Type B pancreatic cell (in vitro differentiated cells): ENCODE measurements around the gene FBXW4. TPM values are rescaled to one million over a fixed set of nuclear protein-coding genes. Genes with fewer than 3 reads are reported as not detected.
"Not testable (repeated sequence)": the region's sequence is repeated elsewhere in the genome, so short reads cannot be mapped to it uniquely, and the experiment has no call there.

ENCODE experiments used
- DNase-seq: peaks from one replicate; pipeline ENCODE4 v3.0.0; 2021; ENCODE audit warnings: mixed read lengths; ENCODE audit not compliant: unreplicated experiment; ENCODE audit errors: extremely low spot score
- H3K27ac Mint-ChIP-seq: 2 replicates; pipeline ENCODE4 v1.8.0; 2021; ENCODE audit warnings: mild to moderate bottlenecking, mixed read lengths
- H3K27me3 Mint-ChIP-seq: 2 replicates; pipeline ENCODE4 v1.8.0; 2021; ENCODE audit warnings: mixed read lengths
- H3K36me3 Mint-ChIP-seq: 2 replicates; pipeline ENCODE4 v1.8.0; 2021; ENCODE audit warnings: mixed read lengths
- H3K4me1 Mint-ChIP-seq: one replicate; pipeline ENCODE4 v1.8.0; 2021; ENCODE audit warnings: mixed read lengths; ENCODE audit not compliant: unreplicated experiment
- H3K4me3 Mint-ChIP-seq: 2 replicates; pipeline ENCODE4 v1.8.0; 2021; ENCODE audit warnings: mild to moderate bottlenecking, mixed read lengths
- H3K9me3 Mint-ChIP-seq: 2 replicates; pipeline ENCODE4 v1.8.0; 2021; ENCODE audit warnings: mixed read lengths
- total RNA-seq: library from RNA; stranded (reverse); gene quantifications from 2 replicates; pipeline ENCODE4 v1.2.1, GENCODE V29; 2021; ENCODE audit warnings: low replicate concordance
- TF ChIP-seq, protein P1 (sequence below): fragments of 200-600 bp; sonication (generic); conservative IDR thresholded peaks from 2 replicates; pipeline ENCODE4 v1.5.0; 2021; ENCODE audit warnings: antibody characterized with exemption, mild to moderate bottlenecking

Gene FBXW4
- total RNA-seq, 1 donor from 2014 or later: 43.7 TPM

DNA sequence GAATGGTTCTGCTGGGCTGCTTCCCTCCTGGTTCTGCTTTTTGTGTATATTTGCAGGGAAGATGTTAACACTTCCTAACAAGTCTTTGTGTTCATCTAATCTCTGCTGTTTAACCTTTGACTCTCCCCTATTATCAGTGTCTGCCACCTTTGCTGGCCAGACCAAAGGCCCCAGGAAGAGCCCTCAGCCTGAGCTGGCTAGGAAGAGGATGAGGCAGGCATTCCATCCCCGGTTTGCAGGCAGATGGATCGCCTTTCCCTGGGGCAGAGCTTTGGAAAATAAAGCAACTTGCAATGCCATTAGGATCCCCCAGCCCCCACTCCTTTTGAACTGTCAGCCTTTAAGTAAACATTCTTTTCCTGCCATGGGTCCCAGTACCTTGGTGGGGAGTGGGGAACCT, 87.8 kb downstream of the FBXW4 start:
- Mint-ChIP-seq H3K27me3 (no peaks in the 10 kb centered on the region), H3K9me3 (no peaks in the 10 kb centered on the region)
- TF ChIP-seq, protein P1, sequence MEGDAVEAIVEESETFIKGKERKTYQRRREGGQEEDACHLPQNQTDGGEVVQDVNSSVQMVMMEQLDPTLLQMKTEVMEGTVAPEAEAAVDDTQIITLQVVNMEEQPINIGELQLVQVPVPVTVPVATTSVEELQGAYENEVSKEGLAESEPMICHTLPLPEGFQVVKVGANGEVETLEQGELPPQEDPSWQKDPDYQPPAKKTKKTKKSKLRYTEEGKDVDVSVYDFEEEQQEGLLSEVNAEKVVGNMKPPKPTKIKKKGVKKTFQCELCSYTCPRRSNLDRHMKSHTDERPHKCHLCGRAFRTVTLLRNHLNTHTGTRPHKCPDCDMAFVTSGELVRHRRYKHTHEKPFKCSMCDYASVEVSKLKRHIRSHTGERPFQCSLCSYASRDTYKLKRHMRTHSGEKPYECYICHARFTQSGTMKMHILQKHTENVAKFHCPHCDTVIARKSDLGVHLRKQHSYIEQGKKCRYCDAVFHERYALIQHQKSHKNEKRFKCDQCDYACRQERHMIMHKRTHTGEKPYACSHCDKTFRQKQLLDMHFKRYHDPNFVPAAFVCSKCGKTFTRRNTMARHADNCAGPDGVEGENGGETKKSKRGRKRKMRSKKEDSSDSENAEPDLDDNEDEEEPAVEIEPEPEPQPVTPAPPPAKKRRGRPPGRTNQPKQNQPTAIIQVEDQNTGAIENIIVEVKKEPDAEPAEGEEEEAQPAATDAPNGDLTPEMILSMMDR: no peak

GRCh38 chr10:101602761-101603398, 92.1 kb downstream of the FBXW4 start:
- DNase-seq: peak; percentile 82
- Mint-ChIP-seq H3K9me3 (no peaks in the 10 kb centered on the region), H3K4me3 (no peak overlapping the region), H3K36me3 (peaks cover 4% of the 10 kb centered on the region), H3K27me3 (no peaks in the 10 kb centered on the region), H3K27ac (no peak overlapping the region), H3K4me1 (no peaks in the 10 kb centered on the region)
- TF ChIP-seq, protein P1: peak; percentile 97

More for the DNA sequence above, 87.8 kb downstream of the FBXW4 start:
- DNase-seq: no peak
- Mint-ChIP-seq H3K4me1 (no peaks in the 10 kb centered on the region), H3K36me3 (peaks cover 4% of the 10 kb centered on the region), H3K4me3 (no peak overlapping the region), H3K27ac (no peak overlapping the region)

DNA sequence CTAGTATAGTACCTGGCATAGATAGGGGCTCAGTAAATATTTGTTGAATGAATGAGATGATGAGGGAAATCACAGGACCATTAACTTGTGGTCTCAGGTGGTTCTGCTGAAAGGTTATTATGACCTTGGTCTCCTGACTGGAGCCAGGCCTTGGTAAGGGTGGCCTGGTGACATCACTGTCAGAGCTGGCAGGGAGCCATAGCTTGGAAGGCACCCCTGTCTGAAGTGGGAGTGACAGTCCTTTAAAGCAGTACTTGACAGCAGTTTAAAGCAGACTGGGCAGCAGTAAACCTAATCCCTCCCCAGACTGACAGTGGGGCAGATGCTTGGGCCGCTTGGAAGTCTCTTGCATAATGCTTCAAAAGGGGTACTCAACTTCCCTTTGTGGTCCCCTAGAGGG, 93.4 kb downstream of the FBXW4 start:
- no peaks in the 10 kb centered on the region for H3K27me3 Mint-ChIP-seq
- no peak overlapping the region for H3K27ac Mint-ChIP-seq
- no peak overlapping the region for H3K4me3 Mint-ChIP-seq
- peaks cover 4% of the 10 kb centered on the region for H3K36me3 Mint-ChIP-seq
- H3K4me1 Mint-ChIP-seq: no peaks in the 10 kb centered on the region
- TF ChIP-seq, protein P1: no peak
- no peak for DNase-seq
- no peaks in the 10 kb centered on the region for H3K9me3 Mint-ChIP-seq

DNA sequence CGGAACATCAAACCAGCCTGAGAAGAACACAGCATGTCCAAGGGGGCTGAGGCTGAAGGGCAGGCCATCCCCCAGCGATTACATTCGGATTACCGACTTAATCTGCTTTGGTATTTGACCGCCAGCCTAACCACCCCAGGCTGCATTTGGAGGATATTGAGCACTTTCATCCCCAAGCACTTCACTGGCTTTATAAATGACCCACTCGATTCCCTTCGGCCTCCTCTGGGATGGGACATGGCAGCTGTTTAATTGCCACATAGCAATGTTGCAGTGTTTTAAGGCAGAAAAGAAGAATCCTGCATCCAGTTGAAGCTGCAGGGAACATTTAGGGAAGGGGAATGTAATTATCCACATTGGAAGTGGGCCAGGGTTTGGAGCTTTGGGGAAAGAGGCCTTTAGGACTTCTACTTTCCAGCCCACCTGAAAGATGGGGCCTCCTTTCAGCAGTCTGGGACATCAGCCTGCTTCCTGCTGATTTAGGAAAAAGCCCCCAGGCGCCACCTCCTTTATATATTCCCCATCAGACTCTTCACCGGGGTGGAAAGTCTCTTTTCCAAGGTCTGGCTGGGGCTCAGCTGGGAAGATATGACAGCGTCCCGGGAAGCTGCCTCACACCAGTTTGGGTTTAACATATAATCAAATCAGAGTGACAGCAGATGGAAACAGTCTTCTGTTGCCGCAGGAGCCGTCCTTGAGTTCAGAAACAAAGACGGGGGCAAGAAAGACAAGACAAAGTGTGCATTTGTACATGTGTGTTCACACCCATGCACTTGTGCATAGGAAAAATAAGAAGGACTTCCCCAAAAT, 97.7 kb downstream of the FBXW4 start:
- no peak overlapping the region for H3K27ac Mint-ChIP-seq

DNA sequence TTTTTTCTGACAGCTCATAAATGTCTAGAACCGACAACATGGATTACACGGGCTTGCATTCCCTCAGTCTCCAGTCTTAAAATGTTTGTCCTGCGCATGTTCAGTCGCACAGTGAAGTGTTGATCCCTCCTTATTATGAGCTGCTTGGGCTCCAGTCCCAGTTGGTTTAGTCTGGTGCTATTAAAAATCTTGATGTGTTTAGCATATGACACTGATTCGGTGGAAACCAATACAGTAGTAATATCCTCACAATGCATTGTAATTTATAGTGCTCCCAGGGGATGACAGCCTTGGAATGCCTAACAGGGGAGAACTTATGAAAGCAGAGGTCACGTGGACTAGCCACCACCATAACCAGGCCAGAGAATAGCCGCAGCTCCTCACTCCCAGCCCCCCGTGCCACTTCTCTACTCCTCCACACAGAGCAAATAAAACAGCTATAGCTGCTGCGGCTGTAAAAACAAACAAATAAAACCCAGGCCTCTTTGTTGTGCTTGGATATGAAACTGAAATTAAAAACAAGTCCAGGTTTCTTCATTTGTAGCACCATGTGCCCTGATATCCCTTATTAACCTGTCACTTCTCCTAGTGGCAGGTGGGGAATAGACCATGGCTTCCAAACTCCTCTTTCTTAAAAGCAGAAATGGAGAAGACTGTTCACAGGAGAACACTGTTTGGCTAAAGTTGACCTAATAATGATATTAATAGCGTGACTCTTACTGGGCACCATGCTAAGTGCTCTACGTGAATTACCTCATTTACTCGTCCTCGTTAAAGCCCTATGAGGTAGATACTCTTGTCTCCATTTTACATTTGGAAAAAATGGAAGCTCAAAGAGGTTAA, 99.2 kb downstream of the FBXW4 start:
- Mint-ChIP-seq H3K4me3 (no peak overlapping the region), H3K27me3 (no peaks in the 10 kb centered on the region), H3K4me1 (peaks cover 3% of the 10 kb centered on the region), H3K9me3 (no peaks in the 10 kb centered on the region), H3K36me3 (no peaks in the 10 kb centered on the region), H3K27ac (no peak overlapping the region)
- TF ChIP-seq, protein P1: no peak
- DNase-seq: no peak

More for the DNA sequence above, 97.7 kb downstream of the FBXW4 start:
- Mint-ChIP-seq H3K4me1 (no peaks in the 10 kb centered on the region), H3K36me3 (no peaks in the 10 kb centered on the region), H3K4me3 (no peak overlapping the region), H3K27me3 (no peaks in the 10 kb centered on the region), H3K9me3 (no peaks in the 10 kb centered on the region)
- TF ChIP-seq, protein P1: no peak
- no peak for DNase-seq

DNA sequence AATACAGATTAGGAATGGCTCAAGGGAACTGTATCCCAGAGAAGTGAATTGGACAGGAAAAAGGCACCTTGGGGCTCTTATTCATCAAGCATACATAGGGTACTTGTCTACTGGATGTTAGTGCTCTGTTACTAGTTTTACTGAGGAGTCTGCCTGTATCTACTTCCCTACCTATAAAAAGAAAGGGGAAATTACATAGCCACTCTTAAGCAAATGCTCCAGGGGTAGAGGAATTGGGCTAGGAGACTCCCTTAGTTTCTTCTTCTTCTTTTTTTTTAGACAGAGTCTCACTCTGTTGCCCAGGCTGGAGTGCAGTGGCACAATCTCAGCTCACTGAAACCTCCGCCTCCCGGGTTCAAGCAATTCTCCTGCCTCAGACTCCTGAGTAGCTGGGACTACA, 101.6 kb downstream of the FBXW4 start:
- not testable (repeated sequence) for H3K4me3 Mint-ChIP-seq, H3K9me3 Mint-ChIP-seq, H3K27me3 Mint-ChIP-seq, H3K36me3 Mint-ChIP-seq, DNase-seq, H3K27ac Mint-ChIP-seq
- H3K4me1 Mint-ChIP-seq: peaks cover 11% of the 10 kb centered on the region
